Measurements from ENCODE around the gene EEFSEC.

DNA sequence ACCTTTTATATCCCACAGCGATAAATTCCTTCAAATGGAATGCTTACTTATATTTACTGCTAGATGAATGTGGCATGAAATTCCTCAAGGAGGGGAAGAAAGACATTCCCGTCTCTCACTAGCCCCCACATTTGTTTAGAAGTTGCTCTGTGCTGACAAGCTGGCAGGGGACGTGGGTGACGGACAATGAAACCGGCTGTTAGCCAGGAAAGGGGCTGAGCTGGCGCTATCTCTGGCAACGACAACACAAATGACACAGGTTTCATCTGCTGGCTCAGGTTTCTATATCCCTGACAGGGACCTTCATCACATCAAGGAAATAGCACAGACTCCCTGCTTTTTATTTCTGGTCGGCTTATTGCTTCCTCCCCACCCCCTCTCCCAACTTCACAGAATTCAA is 45.4 kb upstream of the EEFSEC start:
- TF ChIP-seq CTCF (IDR thresholded peaks at IDR 0.05) (no peak), ZFX (IDR thresholded peaks at IDR 0.05; ENCODE audit: borderline replicate concordance) (no peak)
